NOMO-1 treated with DMSO at 0.1 percent for 48 hours (cell line): ENCODE measurements around the gene PCSK7.
"Not testable (repeated sequence)": the region's sequence is repeated elsewhere in the genome, so short reads cannot be mapped to it uniquely, and the experiment has no call there.

Experiments
- DNase-seq: peaks from one replicate; lab custom pipeline; 2025; ENCODE audit not compliant: unreplicated experiment; lab: John Stamatoyannopoulos, UW

The PCSK7 gene

GRCh38 chr11:117186431-117186761 lies 45.5 kb downstream of the PCSK7 start:
- no peak for DNase-seq

DNA sequence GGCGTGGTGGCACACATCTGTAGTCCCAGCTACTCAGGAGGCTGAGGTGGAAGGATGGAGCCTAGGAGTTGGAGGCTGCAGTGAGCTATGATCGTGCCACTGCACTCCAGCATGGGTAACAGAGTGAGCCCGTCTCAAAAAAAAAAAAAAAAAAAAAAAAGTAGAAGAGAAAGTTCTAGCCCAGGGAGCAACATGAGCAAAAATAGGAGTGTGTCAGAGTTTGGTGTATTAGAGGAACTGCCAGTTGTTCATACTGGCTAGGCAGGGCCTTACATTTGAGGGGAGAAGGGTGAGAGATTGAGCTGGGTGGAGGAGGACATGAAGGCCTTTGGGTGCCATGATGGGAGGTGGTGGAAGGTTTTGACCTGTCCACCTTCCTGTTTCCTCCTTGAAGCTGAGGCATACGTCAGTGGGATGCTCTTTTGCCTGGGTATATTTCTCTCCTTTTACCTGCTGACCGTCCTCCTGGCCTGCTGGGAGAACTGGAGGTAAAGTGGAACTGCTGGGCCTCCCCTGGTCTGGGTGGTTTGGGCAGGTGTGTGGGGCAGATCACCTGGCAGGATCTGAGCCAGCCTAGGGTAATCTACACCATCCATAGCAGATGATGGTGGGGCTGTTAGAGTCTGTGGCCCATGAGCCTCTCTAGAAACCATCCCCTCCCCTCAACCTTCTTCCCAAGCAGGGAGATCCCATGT lies 46.0 kb downstream of the PCSK7 start:
- DNase-seq = peak; percentile 67

DNA sequence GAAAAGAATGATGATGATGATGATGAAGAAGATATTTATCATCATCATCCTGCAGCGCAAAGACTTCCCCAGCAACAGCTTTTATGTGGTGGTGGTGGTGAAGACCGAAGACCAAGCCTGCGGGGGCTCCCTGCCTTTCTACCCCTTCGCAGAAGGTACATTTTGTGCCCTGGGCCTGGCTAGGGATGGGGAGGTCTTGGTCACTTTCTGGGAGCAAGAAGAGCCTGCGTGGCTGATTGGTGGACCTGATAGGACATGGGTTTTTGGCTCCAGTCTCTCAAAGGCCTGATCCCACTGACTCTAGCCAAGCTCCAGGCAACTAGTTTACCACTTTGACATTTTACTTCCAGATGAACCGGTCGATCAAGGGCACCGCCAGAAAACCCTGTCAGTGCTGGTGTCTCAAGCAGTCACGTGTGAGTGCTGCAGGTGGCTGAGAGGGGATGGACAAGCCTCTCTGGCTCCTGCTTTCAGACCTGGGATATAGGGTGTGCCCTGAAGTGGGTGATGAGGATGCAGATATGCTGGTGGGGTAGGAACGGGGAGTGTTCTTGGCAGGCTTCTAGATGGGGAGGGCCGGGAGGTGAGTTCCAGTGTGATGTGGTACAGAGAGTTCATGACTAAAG lies 48.0 kb downstream of the PCSK7 start:
- DNase-seq = no peak

GRCh38 chr11:117183178-117183577 lies 48.7 kb downstream of the PCSK7 start:
- not testable (repeated sequence) for DNase-seq

DNA sequence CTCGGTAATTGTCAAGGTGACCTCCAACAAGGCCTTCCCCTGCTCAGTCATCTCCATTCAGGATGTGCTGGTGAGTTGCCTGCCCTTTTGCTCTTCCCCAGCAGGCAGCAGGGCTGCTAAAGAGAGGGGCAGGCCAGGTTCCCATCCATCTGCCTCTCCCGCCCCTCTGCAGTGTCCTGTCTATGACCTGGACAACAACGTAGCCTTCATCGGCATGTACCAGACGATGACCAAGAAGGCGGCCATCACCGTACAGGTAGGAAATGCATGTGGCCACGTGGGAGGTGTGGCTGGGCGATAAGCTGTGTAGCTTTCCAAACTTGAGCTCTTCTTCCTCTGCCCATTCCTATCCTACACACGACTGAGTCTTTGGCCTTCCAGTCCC lies 49.3 kb downstream of the PCSK7 start:
- DNase-seq = no peak

GRCh38 chr11:117181586-117182550 lies 50.0 kb downstream of the PCSK7 start:
- DNase-seq = no peak

DNA sequence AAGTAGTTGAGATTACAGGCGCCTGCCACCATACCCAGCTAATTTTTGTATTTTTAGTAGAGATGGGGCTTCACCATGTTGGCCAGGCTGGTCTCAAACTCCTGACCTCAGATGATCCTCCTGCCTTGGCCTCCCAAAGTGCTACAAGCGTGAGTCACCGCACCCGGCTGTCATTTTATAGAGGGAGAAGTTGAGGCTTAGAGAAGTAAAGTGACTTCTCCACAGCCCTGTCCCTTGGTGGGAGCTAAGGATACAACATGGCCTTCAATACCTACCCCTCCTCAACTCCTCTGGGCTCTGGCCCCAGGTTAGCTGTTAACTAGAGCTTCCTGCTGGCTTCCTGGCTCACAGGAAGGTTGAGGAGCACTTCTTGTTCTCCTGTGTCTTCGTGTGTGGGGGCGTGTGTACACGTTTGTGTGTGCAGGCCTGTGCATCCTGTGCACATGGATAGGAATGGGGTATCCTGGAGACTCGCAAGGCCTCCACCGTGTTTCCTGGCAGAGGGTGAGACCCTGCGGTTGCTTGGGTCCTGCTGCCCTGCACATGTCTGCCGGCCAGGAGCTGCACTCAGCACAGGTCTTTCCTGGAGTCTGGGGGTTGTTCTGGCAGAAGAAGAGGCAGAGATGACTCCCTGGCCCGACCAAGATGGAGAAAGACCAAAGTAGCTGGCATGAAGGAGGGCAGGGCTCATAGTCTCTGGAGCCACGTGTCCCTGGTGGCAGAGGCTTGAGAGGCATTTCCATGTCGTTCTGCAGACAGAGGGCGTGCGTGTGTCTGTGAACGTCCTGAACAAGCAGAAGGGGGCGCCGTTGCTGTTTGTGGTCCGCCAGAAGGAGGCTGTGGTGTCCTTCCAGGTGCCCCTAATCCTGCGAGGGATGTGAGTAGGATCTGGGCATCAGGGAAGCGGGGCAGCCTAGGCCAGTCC lies 51.0 kb downstream of the PCSK7 start:
- DNase-seq = peak; percentile 79

- no peak for DNase-seq
Observed at GRCh38 chr11:117180020-117180419, 51.9 kb downstream of the PCSK7 start.

- peak; percentile 21 for DNase-seq
Observed at GRCh38 chr11:117179048-117179999, 52.5 kb downstream of the PCSK7 start.

DNA sequence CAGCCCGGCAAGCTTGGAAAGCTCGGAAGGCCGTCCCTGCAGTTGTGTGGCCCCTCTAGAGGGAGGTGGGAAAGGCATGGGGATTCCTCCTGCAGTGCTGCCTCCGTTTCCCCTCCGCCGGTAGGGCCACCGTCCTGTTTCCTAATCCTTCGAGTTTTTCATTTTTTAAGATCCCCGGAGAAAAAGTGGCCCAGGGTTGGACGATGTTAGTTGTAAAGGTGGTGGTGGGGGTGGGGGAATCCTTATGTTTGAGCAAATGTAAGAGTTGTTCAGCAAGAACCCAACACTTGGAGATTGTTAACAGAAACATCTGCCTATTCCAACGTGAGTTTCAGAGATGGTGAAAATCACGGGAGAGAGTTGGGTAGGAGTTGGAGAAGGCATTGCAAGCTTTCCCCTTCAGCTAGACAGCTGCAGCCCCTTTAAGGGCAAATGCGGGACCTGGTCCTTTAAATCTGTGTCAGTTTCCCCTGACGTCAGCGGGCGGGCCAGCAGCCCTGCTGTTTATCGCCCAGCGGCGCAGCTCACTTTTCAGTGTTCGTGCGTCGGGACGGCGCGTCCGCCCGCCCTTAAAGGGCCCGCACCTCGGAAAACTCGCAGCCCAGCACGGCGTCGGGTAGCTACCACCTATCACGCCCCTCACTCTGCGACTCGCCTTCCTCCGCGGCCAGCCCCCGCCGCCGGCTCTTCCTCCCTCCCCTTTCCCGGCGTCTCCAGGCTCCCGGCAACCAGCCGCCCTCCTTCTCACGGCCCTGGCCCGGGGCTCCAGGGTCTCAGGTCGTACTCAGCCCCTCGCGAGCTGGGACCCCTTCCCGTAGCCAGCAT lies 53.5 kb downstream of the PCSK7 start, which contains the start of gene SIDT2:
Gene SIDT2, plus strand, starts transcription at position 534 of the 825 bp plus-strand sequence. CDS start 521 bp downstream, outside the sequence.
- peak; percentile 89 for DNase-seq

DNA sequence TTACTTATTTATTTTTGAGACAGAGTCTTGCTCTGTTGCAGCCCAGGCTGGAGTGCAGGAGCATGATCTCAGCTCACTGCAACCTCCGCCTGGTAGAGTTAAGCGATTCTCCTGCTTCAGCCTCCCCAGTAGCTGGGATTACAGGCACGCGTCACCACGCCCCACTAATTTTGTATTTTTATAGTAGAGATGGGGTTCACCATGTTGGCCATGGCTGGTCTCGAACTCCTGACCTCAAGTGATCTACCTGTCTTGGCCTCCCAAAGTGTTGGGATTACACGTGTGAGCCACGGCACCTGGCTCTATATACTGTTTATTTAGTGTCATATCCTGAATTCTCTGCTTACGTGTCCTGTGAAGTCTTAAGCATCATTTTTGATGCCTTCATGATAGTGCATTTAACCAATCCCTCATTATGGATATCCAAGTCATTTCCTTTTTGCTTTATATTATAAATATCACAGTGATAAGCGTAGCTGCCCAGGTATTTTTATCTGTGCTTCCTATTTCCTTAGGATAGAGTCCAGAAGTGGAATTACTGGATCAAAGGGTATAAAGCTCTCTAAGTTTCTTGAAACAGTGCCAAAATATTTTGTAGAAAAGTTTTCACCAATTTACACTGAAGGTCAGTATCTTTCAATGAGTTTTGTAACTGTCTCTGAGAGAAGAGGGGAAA lies 54.2 kb downstream of the PCSK7 start:
- no peak for DNase-seq

DNA sequence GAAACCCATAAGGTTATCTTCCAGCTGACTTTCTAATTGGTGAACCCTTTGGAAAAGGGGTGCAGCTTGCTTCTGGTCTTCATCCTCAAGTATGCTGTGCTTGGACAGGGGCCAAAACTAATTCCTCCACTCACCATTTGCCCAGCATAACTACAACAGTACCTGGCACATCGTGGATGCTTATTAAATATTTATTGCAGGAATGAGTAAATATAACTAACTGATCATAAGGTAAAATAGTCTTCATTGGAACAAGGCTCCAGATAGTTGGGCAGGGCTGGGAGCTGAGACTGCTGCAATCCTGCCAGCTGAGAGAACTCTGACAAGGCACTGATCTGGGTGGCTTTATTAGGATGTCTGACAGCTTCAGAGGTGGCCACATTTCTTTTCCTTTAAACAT lies 55.7 kb downstream of the PCSK7 start:
- DNase-seq = no peak

DNA sequence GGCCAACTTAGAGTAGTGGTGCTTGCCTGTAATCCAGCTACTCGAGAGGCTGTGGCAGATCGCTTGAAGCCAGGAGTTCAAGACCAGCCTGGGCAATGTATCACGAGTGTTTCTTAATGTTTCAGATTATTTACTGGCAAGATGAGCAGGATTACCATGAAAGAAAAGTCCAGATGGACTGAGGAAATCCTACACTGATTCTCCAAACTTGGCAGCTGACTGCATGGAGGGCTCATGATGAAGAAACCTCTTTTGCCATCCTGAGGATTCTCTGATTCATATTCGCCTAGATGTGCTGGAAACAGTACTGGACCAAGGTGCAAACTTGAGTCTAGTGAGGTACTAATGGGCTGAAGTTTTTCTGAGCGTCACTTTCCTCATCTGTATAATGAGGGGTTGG lies 56.1 kb downstream of the PCSK7 start:
- no peak for DNase-seq

- no peak for DNase-seq
Observed at GRCh38 chr11:117175104-117175503, 56.8 kb downstream of the PCSK7 start.

DNA sequence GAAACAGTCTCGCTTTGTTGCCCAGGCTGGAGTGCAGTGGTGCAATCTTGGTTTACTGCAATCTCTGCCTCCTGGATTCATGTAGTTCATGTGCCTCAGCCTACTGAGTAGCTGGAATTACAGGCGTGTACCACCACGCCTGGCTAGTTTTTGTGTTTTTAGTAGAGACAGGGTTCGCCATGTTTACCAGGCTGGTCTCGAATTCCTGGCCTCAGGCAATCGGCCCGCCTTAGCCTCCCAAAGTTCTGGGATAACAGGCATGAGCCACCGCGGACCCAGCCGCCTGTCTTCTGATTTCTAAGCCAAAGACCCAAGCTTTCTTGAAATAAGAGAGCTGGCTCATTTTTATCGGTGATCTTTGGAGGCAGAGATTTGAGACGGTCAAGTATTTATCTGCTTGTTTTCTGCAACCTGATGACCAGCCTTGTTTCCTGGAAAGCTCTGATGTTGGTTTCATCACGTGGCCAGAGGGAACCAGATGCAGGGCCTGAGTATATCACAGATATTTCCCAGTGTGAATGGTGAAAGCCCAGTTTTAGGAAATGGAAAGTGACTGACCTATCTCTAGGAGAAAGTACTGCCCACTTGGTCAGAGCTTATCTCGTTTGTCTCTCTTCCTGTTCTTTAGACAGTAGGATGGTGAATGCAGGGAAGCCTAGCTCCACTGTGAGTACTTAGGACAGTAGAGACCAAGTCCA lies 59.0 kb downstream of the PCSK7 start:
- no peak for DNase-seq

GRCh38 chr11:117171404-117172061 lies 60.3 kb downstream of the PCSK7 start:
- no peak for DNase-seq

- no peak for DNase-seq
Observed at GRCh38 chr11:117171007-117171403, 60.9 kb downstream of the PCSK7 start.
